GM18951 (cell line): ENCODE results near the gene LZTS3.
"Not testable (repeated sequence)": the region's sequence is repeated elsewhere in the genome, so short reads cannot be mapped to it uniquely, and the experiment has no call there.

Experiments used
- POLR2A ChIP-seq: IDR thresholded peaks from 4 replicates; pipeline ENCODE4 v1.6.1; 2011; ENCODE audit warnings: mild to moderate bottlenecking; ENCODE audit not compliant: insufficient read length, insufficient read depth; ENCODE audit errors: extremely low read depth
- in situ Hi-C: fragments of 300-500 bp; cut with MboI; formaldehyde crosslinking; loops from one replicate; pipeline ENCODE4 v1.12.0; 2022; ENCODE audit warnings: low sequenced_read_pairs, mixed read lengths, inconsistent platforms; ENCODE audit not compliant: unreplicated experiment

The LZTS3 gene

DNA sequence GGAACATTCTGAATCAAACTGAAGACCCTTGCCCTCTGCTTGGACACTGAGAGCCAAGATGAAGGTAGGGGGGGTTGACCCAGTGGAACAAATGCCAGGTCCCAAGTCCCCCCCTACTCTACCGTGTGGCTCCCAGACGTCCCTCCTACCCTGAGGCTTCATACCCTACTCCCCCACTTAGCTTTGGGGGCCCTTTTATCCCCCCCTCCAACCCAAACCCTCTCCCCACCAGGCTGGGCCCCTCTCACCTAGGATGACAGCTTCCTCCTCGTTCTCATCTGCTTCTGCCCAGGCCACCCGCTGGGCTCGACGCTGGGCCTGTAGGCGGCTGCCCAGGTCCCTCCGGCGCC, 29.6 kb upstream of the LZTS3 start:
- in situ Hi-C loops = no loop called here
- no peak for TF ChIP-seq POLR2A

GRCh38 chr20:3199976-3200755, 26.8 kb upstream of the LZTS3 start:
- no peak for TF ChIP-seq POLR2A
- in situ Hi-C loops = no loop called here

GRCh38 chr20:3199206-3199605, 25.9 kb upstream of the LZTS3 start:
- no peak for TF ChIP-seq POLR2A
- in situ Hi-C loops = no loop called here

DNA sequence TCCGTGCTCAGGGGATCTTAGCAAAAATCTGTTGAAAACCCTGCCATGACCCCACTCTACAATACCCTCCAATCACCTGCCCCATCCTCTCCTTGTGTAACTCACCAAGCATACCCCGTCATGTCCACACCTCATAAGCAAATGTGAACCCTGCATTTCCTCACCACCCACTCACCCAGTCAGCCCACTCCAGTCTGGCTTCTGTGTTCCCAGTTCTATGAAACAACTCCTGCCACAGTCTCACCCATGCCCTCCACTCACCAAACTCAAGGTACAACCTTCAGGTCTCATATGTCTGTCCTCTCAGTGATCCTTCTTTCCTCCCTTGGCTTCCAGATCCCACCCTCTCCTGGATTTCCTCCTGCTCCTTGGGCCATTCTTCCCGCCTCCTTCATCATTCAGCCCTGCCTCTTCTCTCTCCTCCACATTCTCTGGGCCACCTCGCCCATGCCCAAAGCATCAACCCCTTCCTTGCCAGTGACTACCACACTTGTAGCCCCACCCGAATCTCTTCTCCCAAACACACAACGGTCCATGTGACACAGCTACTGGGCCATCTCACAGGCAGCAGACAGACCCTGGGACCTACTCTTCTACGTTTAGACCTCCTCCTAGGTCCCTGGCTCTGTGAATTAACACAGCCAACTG, 22.4 kb upstream of the LZTS3 start:
- in situ Hi-C loops = no loop called here
- TF ChIP-seq POLR2A = no peak

DNA sequence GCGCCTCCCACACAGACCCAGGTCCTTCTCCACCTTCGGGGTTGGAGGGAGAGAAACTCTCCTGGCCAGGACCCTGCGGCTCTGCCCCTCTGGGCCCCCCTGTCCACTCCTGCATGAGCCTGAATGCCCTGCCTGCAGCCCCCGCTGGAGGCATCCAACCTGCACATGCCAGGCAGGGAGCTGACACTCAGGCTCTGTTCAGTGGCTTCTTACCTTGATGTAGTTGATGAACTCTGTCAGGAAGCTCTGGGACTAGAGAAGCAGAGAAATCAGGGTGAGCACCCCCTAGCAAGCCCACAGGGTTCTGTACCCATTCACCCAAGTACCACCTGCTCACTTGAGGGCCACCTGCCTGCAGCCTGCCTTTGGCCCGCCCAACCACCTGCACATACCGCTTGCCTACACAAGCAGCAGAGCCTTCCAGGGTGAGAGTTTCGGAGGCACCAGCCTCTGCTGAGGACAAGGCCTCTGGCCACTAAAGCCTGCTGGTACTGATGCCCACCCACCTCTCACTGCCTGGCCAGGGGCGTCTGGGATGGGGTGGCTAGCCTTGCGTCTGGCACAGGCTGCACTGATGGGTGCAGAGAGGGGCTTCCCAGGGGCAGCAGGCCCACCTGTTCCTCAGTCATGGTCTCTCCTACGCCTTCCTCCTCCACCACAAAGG, 21.4 kb upstream of the LZTS3 start:
- in situ Hi-C loops = no loop called here
- TF ChIP-seq POLR2A = no peak

DNA sequence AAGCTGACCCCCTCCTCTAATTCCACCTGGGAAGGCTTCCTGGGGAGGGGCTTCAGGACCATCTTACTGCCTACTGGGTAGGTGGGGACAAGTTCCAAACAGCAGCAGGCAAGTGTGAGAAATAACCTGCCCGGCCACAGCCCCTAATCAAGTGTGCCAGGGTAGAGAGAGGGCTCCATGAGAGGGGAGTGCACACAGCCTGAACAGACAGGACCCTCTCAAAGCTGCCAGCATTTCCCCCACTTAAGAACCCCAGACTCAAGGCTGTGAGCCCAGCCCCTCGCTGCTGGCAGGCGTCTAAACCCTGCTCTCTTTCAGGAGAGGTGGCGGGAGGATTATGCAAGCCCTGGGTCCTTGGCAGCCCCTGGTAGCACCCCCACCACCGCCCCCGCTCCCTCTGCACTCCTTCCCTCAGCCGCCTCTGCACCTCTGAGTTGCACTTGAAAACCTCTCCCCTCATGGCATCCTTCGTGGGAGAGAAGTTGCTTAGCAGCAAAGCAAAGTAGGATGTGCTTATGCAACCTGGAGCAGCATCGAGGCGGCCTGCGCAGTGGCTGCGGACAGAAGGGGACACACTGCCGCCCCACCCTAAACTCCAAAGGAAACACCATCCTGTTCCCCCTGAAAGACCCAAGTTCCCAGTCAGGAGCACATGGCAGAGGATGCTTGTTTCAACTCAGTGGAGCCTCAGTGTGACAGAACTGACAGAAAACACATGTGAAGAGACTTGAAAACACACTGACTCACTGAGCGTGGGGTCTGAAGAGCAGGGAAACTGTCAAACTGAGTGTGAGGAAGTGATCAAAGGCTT, 20.7 kb upstream of the LZTS3 start:
- in situ Hi-C loops = no loop called here
- no peak for TF ChIP-seq POLR2A

- in situ Hi-C loops = no loop called here
- no peak for TF ChIP-seq POLR2A
These were observed 19.1 kb upstream of the LZTS3 start for GRCh38 chr20:3192226-3193015.

DNA sequence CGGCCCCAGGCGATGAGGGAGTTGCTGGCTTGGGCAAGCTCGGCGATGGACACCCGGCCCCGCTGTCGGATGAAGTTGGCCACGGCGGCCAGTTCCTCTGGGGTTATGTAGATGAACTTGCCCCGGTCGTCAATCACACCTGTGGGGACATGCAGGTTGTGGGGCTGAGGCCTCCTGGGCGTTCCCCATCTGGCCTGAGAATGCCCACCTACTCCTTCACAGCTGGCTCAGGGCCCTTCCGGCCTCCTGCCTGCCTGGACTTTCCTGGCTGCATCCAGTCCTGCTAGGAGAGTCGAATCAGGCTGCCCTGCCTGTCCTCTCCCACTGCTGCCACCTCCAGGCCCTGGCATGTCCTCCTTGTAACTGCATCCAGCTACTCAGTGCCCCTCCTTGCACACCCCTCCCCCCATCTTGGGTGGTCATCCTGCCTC, 17.3 kb upstream of the LZTS3 start:
- in situ Hi-C loops = no loop called here
- no peak for TF ChIP-seq POLR2A

- in situ Hi-C loops = no loop called here
- TF ChIP-seq POLR2A = no peak
These were observed 16.3 kb upstream of the LZTS3 start for GRCh38 chr20:3189561-3190131.

DNA sequence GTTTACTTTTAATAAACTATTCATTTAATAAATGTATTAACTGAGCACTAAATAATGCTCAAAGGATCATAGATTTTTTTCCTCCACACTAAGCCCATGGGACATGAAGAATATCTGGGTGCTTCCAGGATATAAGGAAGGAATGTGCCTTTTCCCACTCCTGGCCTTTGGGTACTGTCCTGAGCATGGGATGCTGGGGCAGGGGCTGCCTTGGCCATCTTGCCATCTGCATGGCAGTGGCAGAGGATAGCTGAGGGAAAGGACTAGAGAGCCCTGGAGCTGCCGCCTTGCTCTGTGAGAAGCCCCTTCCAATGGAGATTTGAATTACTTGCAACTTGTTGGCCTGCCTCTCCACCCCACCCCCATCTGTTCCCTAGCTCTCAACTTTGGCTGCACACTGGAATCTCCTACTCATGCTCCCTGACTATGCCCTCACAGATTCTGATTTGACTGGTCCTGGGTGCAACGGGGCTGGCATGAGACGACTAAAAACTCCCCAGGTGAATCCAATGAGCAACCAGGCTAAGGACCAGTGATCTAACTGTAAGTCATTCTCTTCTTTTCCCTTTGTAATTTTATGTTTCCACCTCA, 15.6 kb upstream of the LZTS3 start:
- no peak for TF ChIP-seq POLR2A
- in situ Hi-C loops = no loop called here

DNA sequence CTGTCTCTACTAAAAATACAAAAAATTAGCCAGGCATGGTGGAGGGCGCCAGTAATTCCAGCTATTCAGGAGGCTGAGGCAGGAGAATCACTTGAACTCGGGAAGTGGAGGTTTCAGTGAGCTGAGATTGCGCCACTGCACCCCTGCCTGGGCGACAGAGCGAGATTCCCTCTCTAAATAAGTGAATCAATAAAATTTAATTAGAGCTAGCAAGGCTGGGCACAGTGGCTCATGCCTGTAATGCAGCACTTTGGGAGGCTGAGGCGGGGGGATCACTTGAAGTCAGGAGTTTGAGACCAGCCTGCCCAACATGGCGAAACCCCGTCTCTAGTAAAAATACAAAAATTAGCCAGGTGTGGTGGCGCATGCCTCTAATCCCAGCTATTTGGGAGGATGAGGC, 14.5 kb upstream of the LZTS3 start:
- in situ Hi-C loops = not testable (repeated sequence)
